ENCODE measurements around the gene NAT10. TPM values are rescaled to one million over a fixed set of nuclear protein-coding genes. Genes with fewer than 3 reads are reported as not detected.

NAT10 gene
- 10 to 100 TPM; 17.6 to 35.9 (median 32.6) TPM for total RNA-seq

DNA sequence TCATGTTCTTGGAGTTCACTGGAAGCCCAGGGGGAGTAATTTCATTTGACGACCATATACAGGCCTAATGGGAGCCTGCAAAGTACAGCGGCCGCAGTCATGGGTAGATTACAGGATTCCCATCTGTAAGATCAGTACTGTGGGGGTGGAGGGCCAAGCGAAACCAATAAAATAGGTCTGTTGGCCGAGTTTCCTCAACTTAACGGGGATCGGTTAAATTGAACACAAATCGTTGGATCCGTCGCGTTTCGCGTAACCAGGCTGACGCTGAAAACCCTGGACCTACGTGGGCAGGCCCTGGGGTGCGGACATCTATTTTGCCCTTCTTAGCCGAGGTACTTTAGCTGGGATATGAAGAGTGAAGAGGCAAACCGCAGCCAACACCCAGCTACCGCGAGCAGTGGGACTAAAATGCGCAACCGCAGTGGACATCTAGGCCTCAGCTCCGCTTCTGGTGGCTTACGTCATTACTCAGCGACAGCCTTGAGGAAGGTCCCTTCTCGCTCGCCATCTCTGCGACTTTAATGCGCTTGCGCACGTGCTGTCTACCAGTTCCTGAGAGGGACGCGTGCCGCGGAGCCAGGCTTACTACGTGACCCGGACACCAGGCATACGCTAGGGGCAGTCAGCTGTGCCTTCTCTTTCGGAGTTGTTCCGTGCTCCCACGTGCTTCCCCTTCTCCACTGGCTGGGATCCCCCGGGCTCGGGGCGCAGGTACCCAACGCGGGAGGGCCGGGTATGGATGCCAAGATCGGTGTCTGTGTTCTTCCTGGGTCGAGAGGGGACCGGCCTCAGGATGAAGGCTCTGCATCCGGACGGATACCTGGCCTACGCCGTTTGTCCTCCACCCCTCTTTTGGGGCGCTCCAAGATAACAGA lies at the start of gene NAT10:
NAT10 (plus strand) TSS at position 551 of the 878 bp plus-strand sequence. CDS start 2,597 bp downstream, outside the sequence.
- Histone ChIP-seq H3K27ac (peak within 1 kb of the TSS; percentile 93 to 96 (median 94)), H3K4me3 (peak within 1 kb of the TSS; percentile 70 to 91 (median 76)), H3K27me3 (no peaks in the 10 kb centered on the region), H3K36me3 (peaks cover 0 to 46% (median 7%) of the 10 kb centered on the region in 3 donors), H3K9me3 (no peaks in the 10 kb centered on the region), H3K4me1 (peaks cover 7 to 34% (median 12%) of the 10 kb centered on the region in 3 donors)
- TF ChIP-seq POLR2A (IDR thresholded peaks at IDR 0.05) = peak in 3 of 4 donors; percentile 69 to 82 (median 70)
- TF ChIP-seq, protein P1, sequence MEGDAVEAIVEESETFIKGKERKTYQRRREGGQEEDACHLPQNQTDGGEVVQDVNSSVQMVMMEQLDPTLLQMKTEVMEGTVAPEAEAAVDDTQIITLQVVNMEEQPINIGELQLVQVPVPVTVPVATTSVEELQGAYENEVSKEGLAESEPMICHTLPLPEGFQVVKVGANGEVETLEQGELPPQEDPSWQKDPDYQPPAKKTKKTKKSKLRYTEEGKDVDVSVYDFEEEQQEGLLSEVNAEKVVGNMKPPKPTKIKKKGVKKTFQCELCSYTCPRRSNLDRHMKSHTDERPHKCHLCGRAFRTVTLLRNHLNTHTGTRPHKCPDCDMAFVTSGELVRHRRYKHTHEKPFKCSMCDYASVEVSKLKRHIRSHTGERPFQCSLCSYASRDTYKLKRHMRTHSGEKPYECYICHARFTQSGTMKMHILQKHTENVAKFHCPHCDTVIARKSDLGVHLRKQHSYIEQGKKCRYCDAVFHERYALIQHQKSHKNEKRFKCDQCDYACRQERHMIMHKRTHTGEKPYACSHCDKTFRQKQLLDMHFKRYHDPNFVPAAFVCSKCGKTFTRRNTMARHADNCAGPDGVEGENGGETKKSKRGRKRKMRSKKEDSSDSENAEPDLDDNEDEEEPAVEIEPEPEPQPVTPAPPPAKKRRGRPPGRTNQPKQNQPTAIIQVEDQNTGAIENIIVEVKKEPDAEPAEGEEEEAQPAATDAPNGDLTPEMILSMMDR (IDR thresholded peaks at IDR 0.05) = peak in 3 of 6 experiments; percentile 15 to 47 (median 26)
- 0 to 1% methylated on average over 24 to 31 of the region's 55 CpGs for WGBS, 2 donors
- intact Hi-C loops (cut with DNase I) = loop anchor here (5.0 to 10.0 kb wide), 2 partner anchors 51 to 108 kb away; partner anchors contain the start of gene CAPRIN1
- peak; percentile 87 for DNase-seq

DNA sequence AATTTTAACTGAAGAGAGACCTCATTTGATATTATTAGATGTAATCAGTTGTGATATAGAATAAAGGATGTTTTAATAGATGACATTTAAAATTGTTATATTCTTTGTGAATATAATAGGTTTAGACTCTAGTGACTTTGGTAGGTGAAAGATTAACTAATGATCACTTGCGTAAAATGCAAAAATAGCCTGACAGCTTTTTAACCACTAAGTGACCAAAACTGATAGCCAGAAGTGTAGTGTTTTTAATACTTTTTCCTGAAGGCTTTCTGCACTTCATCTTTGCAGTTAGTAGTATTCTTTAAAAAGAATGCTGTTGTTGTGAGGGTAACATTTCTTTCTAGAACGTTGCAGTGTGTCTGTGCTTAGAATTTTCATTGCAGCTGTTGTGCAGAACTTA lies 48.8 kb upstream of the NAT10 start:
- intact Hi-C loops (cut with DNase I) = loop anchor here (10.0 kb wide), 1 partner anchor 48 kb away; the partner anchor contains the start of gene NAT10
- H3K4me1 ChIP-seq = peaks cover 0 to 81% (median 46%) of the 10 kb centered on the region in 3 donors
- H3K4me3 ChIP-seq = no peak overlapping the region
- TF ChIP-seq, protein P1 (IDR thresholded peaks at IDR 0.05) = no peak
- TF ChIP-seq POLR2A (IDR thresholded peaks at IDR 0.05) = no peak
- DNase-seq = no peak
- H3K9me3 ChIP-seq = no peaks in the 10 kb centered on the region
- no peaks in the 10 kb centered on the region for H3K27me3 ChIP-seq
- peaks cover 0 to 45% (median 0%) of the 10 kb centered on the region in 3 donors for H3K36me3 ChIP-seq
- WGBS, 2 donors = 17 to 22% methylated on average over 2 of the region's 2 CpGs
- H3K27ac ChIP-seq = no peak overlapping the region

DNA sequence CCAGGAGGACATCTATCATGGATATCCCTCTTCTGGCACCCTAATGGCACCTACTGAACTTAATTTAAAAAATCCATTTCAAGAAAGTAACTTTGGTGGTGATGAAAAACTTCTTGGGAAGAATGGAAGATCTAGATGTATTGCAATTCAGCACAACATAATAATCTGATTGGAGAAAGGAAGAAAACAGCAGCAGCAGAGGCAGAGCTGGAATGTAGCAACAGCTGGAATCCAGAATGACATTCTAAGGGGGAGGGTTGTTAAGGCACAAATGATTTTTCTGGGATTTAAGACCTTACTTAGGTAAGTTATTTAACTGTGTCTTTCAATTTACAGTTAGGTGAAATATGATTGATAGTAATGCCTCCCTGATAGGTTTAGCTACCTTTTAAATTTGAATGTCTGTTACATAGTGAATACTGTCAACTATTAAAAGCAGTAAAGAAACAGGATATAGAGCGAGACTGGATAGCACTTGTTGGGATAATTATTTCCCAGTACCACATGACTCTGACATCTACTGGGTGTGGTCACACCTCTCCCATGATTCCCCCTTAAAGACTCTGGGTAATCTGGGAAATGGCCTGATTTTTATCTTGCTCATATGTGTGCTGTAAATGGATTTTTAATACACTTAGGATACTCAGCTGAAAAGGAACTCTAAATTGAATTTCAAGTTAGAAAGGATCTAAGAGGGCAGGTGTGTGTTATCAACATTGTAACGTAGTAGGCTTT lies 42.2 kb upstream of the NAT10 start:
- peaks cover 0 to 86% (median 27%) of the 10 kb centered on the region in 3 donors for H3K4me1 ChIP-seq
- no peaks in the 10 kb centered on the region for H3K9me3 ChIP-seq
- TF ChIP-seq POLR2A (IDR thresholded peaks at IDR 0.05) = no peak
- TF ChIP-seq, protein P1 (IDR thresholded peaks at IDR 0.05) = no peak
- 80 to 85% methylated on average over 2 of the region's 2 CpGs for WGBS, 2 donors
- intact Hi-C loops (cut with DNase I) = no loop called here
- no peaks in the 10 kb centered on the region for H3K27me3 ChIP-seq
- no peak overlapping the region for H3K27ac ChIP-seq
- H3K4me3 ChIP-seq = no peak overlapping the region
- H3K36me3 ChIP-seq = peaks cover 0 to 48% (median 0%) of the 10 kb centered on the region in 3 donors
- no peak for DNase-seq

DNA sequence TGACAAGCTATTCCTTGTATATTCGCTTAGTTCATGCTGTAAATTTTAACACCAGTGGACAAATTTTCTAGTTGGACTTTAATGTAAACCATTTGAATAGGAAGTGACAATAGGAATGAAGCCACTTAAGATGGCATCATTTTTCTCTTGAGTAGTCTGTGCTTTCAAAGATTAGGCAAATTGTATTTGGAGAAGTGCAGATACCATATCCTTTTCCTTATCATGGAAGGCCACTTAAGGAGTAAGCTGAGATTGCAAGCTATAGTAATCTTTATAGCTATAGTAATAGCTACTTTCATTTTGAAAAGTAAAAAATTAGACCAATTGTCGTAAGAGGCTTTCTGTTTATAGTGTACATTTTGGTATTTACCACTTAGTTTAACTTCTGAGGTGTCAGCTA lies 41.1 kb upstream of the NAT10 start:
- no peak overlapping the region for H3K27ac ChIP-seq

More for the DNA sequence above, 41.1 kb upstream of the NAT10 start:
- peaks cover 0 to 85% (median 17%) of the 10 kb centered on the region in 3 donors for H3K4me1 ChIP-seq
- intact Hi-C loops (cut with DNase I) = no loop called here
- H3K36me3 ChIP-seq = peaks cover 0 to 44% (median 0%) of the 10 kb centered on the region in 3 donors
- DNase-seq = no peak
- H3K9me3 ChIP-seq = no peaks in the 10 kb centered on the region
- TF ChIP-seq, protein P1 (IDR thresholded peaks at IDR 0.05) = no peak
- TF ChIP-seq POLR2A (IDR thresholded peaks at IDR 0.05) = no peak
- WGBS, 2 donors = 80 to 86% methylated on average over 2 of the region's 2 CpGs
- no peaks in the 10 kb centered on the region for H3K27me3 ChIP-seq
- H3K4me3 ChIP-seq = no peak overlapping the region
